GM18951 (cell line): ENCODE results near the gene CEMIP.

ENCODE experiments used
- POLR2A ChIP-seq: IDR thresholded peaks from 4 replicates; pipeline ENCODE4 v1.6.1; 2011; ENCODE audit warnings: mild to moderate bottlenecking; ENCODE audit not compliant: insufficient read length, insufficient read depth; ENCODE audit errors: extremely low read depth
- in situ Hi-C: fragments of 300-500 bp; cut with MboI; formaldehyde crosslinking; loops from one replicate; pipeline ENCODE4 v1.12.0; 2022; ENCODE audit warnings: low sequenced_read_pairs, mixed read lengths, inconsistent platforms; ENCODE audit not compliant: unreplicated experiment

CEMIP gene

DNA sequence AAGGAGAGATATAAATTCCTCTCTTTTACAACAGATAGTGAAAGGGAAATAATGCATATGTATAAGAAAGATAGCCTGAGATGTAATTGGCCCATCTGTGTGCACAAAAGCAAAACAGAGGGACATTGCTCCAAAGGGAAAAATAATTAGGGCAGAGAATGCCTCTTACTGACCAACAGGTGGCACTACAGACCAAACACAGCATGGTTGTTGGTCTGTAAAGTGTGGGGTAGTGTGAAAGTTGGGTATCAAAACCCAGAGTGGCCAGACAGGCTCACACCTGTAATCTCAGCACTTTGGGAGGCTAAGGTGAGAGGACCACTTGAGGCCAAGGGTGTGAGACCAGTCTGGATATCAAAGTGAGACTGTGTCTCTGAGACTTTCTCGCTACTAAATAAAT is 217.1 kb downstream of the CEMIP start:
- no peak for TF ChIP-seq POLR2A
- in situ Hi-C loops: no loop called here

DNA sequence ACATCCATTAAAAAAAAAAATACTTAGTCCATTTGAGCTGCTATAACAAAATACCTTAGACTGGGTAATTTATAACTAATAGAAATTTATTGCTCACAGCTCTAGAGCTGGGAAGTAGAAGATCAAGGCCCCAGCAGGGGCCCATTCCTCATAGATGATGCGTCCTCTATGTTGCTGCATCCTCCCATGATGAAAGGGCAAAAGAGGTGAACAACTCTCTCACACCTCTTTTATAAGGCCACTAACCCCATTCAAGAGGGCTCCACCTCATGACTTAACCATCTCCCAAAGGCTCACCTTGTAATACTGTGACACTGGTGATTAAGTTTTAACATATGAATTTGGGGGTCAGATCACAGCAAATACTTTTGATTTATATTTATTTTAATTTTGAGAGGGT is 218.5 kb downstream of the CEMIP start:
- in situ Hi-C loops: no loop called here
- no peak for TF ChIP-seq POLR2A

DNA sequence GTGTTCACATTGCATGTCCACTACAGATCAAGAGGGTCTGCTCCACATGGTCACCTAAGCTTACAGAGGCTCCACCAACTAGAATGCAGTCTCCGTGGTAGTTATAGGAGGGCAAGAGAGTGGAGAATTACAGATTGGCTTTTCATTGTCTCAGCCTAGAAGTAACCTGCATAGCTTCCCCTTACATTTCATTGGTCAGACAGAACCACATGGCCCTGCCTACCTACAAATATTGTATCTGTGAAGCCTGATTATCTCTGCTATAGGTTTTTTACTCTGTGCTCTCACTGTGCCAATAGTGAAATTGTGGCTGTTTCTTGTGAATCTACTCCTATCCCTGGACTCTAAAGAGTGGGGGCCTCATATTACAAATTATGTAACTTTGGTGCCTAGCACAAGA is 219.1 kb downstream of the CEMIP start:
- in situ Hi-C loops: no loop called here
- TF ChIP-seq POLR2A: no peak

DNA sequence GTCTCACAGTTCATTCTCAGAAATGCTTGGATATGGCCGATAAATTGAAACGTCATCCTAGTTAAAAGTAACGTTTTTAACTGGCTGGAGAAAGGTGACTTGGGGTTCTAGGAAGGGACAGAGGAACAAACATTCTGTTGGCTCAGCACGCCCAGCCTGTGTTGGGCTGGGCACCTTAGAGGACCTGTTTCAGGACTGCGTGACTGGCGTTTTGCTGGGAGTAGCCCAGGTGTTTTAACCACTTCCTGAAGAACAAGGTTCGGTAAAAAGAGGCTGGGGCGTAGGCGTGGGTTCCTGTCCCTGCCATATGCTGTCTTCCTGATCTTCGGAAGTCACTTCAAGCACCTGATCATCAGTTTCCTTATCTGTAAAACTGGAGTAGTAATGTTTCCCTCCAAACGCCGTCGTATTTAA is 220.5 kb downstream of the CEMIP start:
- in situ Hi-C loops: no loop called here
- TF ChIP-seq POLR2A: peak; percentile 27

DNA sequence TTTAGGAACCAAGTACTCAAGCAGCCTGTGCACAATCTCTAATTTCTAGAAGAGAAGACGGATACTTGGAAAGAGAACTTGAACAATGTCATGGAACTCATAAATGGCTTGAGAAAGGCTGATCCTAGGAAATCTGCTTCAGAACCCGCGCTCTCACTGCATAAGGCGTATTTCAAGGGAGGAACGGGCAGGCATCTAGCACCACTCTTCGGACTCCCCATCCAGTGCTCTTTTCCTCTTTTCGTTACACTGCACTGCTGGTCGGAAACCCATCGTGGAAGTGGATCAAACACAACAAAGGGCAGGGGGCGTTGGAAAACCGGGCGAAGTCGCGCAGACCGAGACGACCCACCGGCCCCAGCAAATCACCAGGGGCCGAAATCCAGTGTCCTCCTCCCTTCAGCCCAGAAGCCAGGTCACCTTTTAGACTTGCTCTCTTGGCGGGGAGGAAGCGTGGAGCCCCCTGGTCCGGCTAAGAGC is 221.0 kb downstream of the CEMIP start:
- in situ Hi-C loops: no loop called here

DNA sequence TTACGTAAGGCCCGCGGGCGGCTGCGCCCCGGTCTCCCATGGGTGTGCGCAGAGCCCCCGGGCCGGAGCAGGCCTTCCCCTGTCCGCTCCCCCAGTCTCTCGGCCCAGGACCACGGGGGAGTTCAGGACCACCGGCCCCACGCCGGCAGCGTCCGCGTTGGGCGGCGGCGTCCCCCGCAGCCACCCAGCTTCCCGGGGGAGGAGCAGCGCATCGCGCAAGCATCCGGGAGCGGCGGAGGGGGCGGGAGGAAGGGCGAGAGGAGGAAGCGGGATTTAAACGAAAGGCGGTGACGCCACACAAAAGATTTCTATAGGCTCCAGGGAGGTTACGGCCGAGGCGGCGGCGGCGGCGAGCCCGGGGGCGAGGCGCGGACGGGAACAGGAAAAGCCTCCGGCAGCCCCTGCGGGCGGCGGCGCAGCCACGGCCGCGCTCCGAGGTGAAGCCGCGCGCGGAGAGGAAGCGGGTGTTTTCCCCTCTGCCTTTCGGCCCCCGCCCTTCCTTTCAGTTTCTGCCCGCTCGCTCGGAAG is 221.5 kb downstream of the CEMIP start, which contains the start of gene TLNRD1:
Gene TLNRD1 (plus strand): TSS at position 300 of the 528 bp plus-strand sequence. CDS start 1,349 bp downstream, outside the sequence.
- in situ Hi-C loops: no loop called here
- TF ChIP-seq POLR2A: peak; percentile 91

More for the DNA sequence above, 221.0 kb downstream of the CEMIP start:
- no peak for TF ChIP-seq POLR2A
